Measurements from ENCODE around the gene ATRNL1.

DNA sequence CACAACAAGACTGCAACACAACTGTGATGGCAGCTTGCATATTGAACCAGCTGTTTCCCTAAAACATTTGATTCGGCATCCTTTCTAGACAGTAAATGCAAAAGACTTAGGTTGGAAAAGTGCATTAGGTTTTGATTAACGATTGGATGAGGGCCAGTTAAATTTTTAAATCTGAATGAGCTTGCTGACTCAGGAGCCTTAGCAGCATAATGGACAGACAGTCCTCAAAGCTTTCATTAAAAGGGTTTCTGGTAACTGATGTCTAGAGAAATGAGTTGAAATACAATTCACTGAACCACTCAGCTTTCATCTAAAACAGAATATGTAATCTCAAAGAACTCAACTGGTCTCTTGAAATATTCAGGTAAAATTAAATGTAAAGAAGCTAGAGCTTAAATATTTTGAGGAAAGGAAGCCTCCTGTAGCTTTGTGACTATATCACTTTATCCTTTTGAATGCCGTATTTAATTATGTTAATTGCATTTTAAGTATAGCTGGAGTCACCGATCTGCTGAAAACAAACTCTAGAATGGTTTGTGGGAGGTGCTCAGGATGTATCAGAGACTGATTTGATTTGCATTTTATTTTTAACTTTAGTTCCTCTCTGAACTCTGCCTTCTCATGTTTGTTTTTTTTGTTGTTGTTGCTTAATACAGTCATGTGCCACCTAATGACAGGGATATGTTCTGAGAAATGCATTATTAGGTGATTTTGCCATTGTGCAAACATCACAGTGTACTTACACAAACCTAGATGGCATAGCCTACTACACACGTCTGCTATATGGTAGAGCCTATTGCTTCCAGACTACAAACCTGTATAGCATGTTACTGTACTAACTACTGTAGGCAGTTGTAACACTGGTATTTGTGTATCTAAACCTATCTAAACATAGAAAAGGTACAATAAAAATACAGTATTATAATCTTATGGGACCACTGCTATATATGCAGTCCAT lies 29.2 kb upstream of the ATRNL1 start:
- TF ChIP-seq, protein P1, sequence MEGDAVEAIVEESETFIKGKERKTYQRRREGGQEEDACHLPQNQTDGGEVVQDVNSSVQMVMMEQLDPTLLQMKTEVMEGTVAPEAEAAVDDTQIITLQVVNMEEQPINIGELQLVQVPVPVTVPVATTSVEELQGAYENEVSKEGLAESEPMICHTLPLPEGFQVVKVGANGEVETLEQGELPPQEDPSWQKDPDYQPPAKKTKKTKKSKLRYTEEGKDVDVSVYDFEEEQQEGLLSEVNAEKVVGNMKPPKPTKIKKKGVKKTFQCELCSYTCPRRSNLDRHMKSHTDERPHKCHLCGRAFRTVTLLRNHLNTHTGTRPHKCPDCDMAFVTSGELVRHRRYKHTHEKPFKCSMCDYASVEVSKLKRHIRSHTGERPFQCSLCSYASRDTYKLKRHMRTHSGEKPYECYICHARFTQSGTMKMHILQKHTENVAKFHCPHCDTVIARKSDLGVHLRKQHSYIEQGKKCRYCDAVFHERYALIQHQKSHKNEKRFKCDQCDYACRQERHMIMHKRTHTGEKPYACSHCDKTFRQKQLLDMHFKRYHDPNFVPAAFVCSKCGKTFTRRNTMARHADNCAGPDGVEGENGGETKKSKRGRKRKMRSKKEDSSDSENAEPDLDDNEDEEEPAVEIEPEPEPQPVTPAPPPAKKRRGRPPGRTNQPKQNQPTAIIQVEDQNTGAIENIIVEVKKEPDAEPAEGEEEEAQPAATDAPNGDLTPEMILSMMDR (IDR thresholded peaks at IDR 0.05; ENCODE audit: borderline replicate concordance, extremely low read depth, low read length, poor library complexity, severe bottlenecking): no peak
- TF ChIP-seq EZH2 (IDR thresholded peaks at IDR 0.05; ENCODE audit: borderline replicate concordance, low read depth, low read length, severe bottlenecking): no peak
